ENCODE data around the gene RPS29. TPM values are rescaled to one million over a fixed set of nuclear protein-coding genes. Genes with fewer than 3 reads are reported as not detected.
A peak's percentile ranks its signal among the peaks of the same experiment; 100 is the strongest.
"Not testable (repeated sequence)": the region's sequence is repeated elsewhere in the genome, so short reads cannot be mapped to it uniquely, and the experiment has no call there.

Gene RPS29
- total and polyA plus RNA-seq, 2 experiments from 2014 or later, result 875 to 3,841 TPM

- Histone ChIP-seq H3K4me2 (peak overlapping the region; percentile 47), H3K9me2 (replicated peaks; ENCODE audit: insufficient read depth) (no peaks in the 10 kb centered on the region), H2AFZ (peak overlapping the region; percentile 27), H3K4me1 (ENCODE audit: insufficient read depth) (peaks cover 8% of the 10 kb centered on the region), H3K27ac (peak overlapping the region; percentile 61), H3K4me3 (no peak overlapping the region), H3K36me3 (replicated peaks; ENCODE audit: insufficient read depth, low read depth) (peaks cover 8% of the 10 kb centered on the region), H3K9me3 (ENCODE audit: low read depth) (no peaks in the 10 kb centered on the region), H3K27me3 (no peaks in the 10 kb centered on the region), H3K79me2 (peaks cover 42% of the 10 kb centered on the region), H4K20me1 (ENCODE audit: insufficient read depth, poor library complexity, severe bottlenecking) (peaks cover 34% of the 10 kb centered on the region)
- under 1% methylated on average over 14 of the region's 21 CpGs for WGBS (ENCODE audit: low lambda C conversion rate, missing lambda C conversion rate)
- TF ChIP-seq CTCF (IDR thresholded peaks at IDR 0.05; ENCODE audit: poor library complexity) (peak; percentile 91), EZH2 (IDR thresholded peaks at IDR 0.05; ENCODE audit: borderline replicate concordance) (no peak)
- peak; percentile 66 for DNase-seq (ENCODE audit: low spot score)
Measured at GRCh38 chr14:49586673-49587460, 687 bp upstream of the RPS29 start.

GRCh38 chr14:49584981-49585640, 1.1 kb downstream of the RPS29 start:
- Histone ChIP-seq H2AFZ (peak overlapping the region; percentile 44), H3K27ac (peak overlapping the region; percentile 92), H3K4me3 (peak overlapping the region; percentile 57), H4K20me1 (ENCODE audit: insufficient read depth, poor library complexity, severe bottlenecking) (peaks cover 44% of the 10 kb centered on the region), H3K4me2 (peak overlapping the region; percentile 82), H3K79me2 (peaks cover 60% of the 10 kb centered on the region)
- H3K9me2 ChIP-seq (replicated peaks; ENCODE audit: insufficient read depth); H3K27me3 ChIP-seq; H3K36me3 ChIP-seq (replicated peaks; ENCODE audit: insufficient read depth, low read depth); DNase-seq (ENCODE audit: low spot score); H3K9me3 ChIP-seq (ENCODE audit: low read depth); H3K4me1 ChIP-seq (ENCODE audit: insufficient read depth): not testable (repeated sequence)
- WGBS (ENCODE audit: low lambda C conversion rate, missing lambda C conversion rate), result 5% methylated on average over 32 of the region's 32 CpGs

- Histone ChIP-seq H3K27me3 (no peaks in the 10 kb centered on the region), H3K4me3 (peak overlapping the region; percentile 57), H3K36me3 (replicated peaks; ENCODE audit: insufficient read depth, low read depth) (peaks cover 8% of the 10 kb centered on the region), H2AFZ (no peak overlapping the region), H3K9me2 (replicated peaks; ENCODE audit: insufficient read depth) (no peaks in the 10 kb centered on the region), H3K27ac (no peak overlapping the region), H3K4me2 (peak overlapping the region; percentile 82), H3K9me3 (ENCODE audit: low read depth) (no peaks in the 10 kb centered on the region), H3K79me2 (peaks cover 70% of the 10 kb centered on the region), H3K4me1 (ENCODE audit: insufficient read depth) (peaks cover 8% of the 10 kb centered on the region), H4K20me1 (ENCODE audit: insufficient read depth, poor library complexity, severe bottlenecking) (peaks cover 53% of the 10 kb centered on the region)
- TF ChIP-seq EZH2 (IDR thresholded peaks at IDR 0.05; ENCODE audit: borderline replicate concordance) (no peak), EZH2phosphoT487 (IDR thresholded peaks at IDR 0.05; ENCODE audit: low read depth, severe bottlenecking, unreplicated experiment) (no peak), CTCF (IDR thresholded peaks at IDR 0.05; ENCODE audit: poor library complexity) (no peak)
- 89% methylated on average over 11 of the region's 11 CpGs for WGBS (ENCODE audit: low lambda C conversion rate, missing lambda C conversion rate)
- no peak for DNase-seq (ENCODE audit: low spot score)
Measured at GRCh38 chr14:49584058-49584457, 2.1 kb downstream of the RPS29 start.

GRCh38 chr14:49583629-49584028, 2.6 kb downstream of the RPS29 start:
- no peak for DNase-seq (ENCODE audit: low spot score)
- Histone ChIP-seq H3K79me2 (peaks cover 73% of the 10 kb centered on the region), H3K9me3 (ENCODE audit: low read depth) (no peaks in the 10 kb centered on the region), H3K27me3 (no peaks in the 10 kb centered on the region), H3K36me3 (replicated peaks; ENCODE audit: insufficient read depth, low read depth) (peaks cover 8% of the 10 kb centered on the region), H3K9me2 (replicated peaks; ENCODE audit: insufficient read depth) (no peaks in the 10 kb centered on the region), H2AFZ (no peak overlapping the region), H3K4me1 (ENCODE audit: insufficient read depth) (peaks cover 8% of the 10 kb centered on the region), H3K27ac (no peak overlapping the region), H4K20me1 (ENCODE audit: insufficient read depth, poor library complexity, severe bottlenecking) (peaks cover 53% of the 10 kb centered on the region), H3K4me2 (peak overlapping the region; percentile 82), H3K4me3 (no peak overlapping the region)
- WGBS (ENCODE audit: low lambda C conversion rate, missing lambda C conversion rate), result 87% methylated on average over 6 of the region's 6 CpGs
- TF ChIP-seq EZH2phosphoT487 (IDR thresholded peaks at IDR 0.05; ENCODE audit: low read depth, severe bottlenecking, unreplicated experiment) (no peak), CTCF (IDR thresholded peaks at IDR 0.05; ENCODE audit: poor library complexity) (no peak), EZH2 (IDR thresholded peaks at IDR 0.05; ENCODE audit: borderline replicate concordance) (no peak)
